GM12865 (cell line): Measurements from ENCODE around the gene SLC16A13.

Experiments
- DNase-seq: peaks from one replicate; pipeline ENCODE4 v3.0.0; 2010; ENCODE audit warnings: low read depth
- H3K4me3 ChIP-seq: 2 replicates; pipeline ENCODE4 v1.5.1; 2011; ENCODE audit warnings: mild to moderate bottlenecking, low read depth, low read length, control low read depth
- TF ChIP-seq, protein P1 (sequence below): IDR thresholded peaks from 2 replicates; pipeline ENCODE4 v1.5.1; 2011; ENCODE audit warnings: low read length, control low read depth, low read depth, inconsistent platforms; ENCODE audit not compliant: insufficient read depth; ENCODE audit errors: missing control alignments

The SLC16A13 gene

DNA sequence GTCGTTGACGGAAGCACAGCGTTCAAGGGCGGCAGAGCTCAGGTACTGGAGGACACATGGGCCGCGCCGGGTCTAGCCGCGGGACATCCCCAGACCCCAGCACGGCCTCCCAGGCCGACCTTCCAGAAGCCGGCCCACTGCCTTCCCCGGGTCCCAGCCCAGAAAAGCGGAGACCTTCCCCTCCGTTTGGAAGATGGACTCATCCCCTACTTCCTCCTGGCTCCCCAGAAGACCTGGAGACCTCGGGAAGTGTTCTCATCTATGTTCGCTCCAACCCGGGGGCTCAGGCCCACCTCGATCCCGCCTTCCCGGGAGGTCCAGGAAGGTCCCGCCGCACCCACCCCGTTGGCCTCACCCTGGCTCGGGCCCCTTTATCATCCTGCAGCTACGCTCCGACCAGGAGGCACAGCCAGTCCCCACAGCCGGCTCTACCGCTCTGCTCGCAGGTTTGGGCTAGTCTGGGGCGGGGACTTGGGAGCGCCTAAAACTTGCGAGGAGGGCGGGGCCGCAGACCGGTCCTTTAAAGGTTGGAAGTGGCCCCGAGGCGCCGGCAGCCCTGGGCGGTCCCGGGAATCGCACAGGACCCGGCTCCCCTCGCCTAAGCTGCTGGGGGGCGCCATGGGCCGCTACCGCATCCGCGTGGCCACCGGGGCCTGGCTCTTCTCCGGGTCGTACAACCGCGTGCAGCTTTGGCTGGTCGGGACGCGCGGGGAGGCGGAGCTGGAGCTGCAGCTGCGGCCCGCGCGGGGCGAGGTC is 40.1 kb upstream of the SLC16A13 start, which contains the start of gene ALOX12:
TSS of gene ALOX12 (plus strand) at position 550 of the 756 bp plus-strand sequence. CDS start at position 619, 69 bp downstream.
- DNase-seq: no peak
- TF ChIP-seq, protein P1, sequence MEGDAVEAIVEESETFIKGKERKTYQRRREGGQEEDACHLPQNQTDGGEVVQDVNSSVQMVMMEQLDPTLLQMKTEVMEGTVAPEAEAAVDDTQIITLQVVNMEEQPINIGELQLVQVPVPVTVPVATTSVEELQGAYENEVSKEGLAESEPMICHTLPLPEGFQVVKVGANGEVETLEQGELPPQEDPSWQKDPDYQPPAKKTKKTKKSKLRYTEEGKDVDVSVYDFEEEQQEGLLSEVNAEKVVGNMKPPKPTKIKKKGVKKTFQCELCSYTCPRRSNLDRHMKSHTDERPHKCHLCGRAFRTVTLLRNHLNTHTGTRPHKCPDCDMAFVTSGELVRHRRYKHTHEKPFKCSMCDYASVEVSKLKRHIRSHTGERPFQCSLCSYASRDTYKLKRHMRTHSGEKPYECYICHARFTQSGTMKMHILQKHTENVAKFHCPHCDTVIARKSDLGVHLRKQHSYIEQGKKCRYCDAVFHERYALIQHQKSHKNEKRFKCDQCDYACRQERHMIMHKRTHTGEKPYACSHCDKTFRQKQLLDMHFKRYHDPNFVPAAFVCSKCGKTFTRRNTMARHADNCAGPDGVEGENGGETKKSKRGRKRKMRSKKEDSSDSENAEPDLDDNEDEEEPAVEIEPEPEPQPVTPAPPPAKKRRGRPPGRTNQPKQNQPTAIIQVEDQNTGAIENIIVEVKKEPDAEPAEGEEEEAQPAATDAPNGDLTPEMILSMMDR: no peak
- no peak within 1 kb of the TSS for H3K4me3 ChIP-seq

DNA sequence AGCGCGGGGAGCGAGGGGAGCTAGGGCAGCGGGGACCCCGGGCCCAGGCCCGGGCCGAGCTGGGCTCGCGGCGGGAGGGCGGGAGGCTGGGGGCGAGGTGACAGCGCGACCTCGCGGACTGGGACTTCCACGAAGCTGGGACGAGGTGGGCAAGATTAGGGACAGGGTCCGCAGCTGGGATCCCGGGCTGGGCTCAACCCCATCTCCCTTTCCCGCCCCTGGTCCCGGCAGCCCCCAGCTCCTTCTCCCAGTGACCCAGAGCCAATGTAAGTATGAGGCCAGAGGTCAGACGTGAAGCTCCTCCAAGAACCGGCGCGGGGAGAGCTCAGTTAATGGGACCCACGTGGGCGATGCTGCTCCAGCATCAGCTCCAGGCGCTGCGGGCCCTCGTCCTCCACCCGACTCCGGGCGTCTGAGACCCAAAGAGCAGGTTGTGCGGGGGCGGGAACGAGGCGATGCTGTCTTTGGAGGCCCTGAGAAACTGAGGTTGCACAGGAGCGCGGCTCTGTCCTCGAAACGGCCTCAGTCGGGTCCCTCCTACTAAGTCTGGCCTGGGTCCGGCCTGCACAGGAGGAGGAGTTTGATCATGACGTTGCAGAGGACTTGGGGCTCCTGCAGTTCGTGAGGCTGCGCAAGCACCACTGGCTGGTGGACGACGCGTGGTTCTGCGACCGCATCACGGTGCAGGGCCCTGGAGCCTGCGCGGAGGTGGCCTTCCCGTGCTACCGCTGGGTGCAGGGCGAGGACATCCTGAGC is 39.4 kb upstream of the SLC16A13 start:
- TF ChIP-seq, protein P1: no peak
- no peak overlapping the region for H3K4me3 ChIP-seq
- no peak for DNase-seq

DNA sequence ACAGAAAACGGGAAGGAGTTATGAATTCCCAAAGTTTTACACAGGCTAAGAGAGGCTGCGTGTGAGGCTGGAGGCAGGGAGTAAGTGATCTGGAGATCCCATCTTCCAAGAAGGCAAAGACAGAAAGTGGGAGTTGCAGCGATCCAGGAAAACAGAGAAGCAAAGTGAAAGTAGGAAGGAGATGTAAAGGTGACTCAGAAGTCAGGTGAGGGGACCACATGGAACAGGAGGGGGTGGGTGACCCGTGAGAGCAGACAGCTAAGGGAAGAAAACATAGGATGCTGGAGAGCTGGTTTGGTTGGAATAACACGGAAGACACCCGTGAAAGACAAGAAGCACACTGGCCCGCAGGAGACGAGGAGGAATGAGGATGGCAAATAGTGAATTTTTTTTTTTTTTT is 38.6 kb upstream of the SLC16A13 start:
- no peak overlapping the region for H3K4me3 ChIP-seq
- TF ChIP-seq, protein P1: no peak
- DNase-seq: no peak

DNA sequence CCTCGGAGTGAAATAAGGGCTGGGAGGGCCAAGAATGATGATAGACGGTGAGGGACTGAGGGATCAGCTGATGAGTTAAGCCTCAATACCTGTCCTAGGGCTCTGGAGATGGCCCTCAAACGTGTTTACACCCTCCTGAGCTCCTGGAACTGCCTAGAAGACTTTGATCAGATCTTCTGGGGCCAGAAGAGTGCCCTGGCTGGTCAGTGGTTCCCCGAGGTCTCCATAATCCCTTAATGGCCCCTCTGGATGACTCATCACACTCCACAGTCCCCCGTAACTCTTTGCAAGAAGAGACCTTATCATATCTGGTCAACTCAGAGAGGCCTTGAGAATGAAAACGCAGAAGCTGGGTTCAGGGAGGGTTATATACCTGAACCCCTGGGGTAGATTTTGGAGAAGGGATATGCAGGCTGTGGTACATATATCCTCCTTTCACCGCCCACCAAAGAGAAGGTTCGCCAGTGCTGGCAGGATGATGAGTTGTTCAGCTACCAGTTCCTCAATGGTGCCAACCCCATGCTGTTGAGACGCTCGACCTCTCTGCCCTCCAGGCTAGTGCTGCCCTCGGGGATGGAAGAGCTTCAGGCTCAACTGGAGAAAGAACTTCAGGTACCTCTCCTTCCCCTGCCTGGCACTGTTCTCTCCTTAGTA is 36.8 kb upstream of the SLC16A13 start:
- no peak overlapping the region for H3K4me3 ChIP-seq
- DNase-seq: no peak
- TF ChIP-seq, protein P1: no peak

DNA sequence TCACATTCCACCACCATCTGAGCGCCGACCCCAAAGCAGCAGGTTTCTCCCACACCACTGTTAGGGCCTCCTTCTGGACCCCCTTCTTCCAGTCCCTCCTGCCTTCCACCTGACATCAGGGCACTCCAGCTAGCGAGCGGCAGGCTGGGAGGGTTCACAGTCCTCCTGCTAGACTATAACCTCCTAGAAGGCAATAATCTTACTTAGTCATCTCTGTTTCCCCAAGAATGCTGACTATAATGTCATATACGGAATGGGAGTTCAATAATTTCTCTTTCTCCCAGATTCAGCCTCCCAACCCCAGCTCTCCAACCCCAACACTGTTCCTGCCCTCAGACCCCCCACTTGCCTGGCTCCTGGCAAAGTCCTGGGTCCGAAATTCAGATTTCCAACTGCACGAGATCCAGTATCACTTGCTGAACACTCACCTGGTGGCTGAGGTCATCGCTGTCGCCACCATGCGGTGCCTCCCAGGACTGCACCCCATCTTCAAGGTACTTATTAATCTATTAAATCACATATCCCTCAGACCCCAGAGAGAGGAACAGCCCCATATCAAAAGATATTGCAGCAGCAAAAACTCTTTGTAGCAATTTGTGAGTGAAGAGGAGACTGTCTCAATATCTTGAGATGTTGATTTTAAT is 34.4 kb upstream of the SLC16A13 start:
- no peak overlapping the region for H3K4me3 ChIP-seq
- TF ChIP-seq, protein P1: peak; percentile 58
- DNase-seq: peak; percentile 64

DNA sequence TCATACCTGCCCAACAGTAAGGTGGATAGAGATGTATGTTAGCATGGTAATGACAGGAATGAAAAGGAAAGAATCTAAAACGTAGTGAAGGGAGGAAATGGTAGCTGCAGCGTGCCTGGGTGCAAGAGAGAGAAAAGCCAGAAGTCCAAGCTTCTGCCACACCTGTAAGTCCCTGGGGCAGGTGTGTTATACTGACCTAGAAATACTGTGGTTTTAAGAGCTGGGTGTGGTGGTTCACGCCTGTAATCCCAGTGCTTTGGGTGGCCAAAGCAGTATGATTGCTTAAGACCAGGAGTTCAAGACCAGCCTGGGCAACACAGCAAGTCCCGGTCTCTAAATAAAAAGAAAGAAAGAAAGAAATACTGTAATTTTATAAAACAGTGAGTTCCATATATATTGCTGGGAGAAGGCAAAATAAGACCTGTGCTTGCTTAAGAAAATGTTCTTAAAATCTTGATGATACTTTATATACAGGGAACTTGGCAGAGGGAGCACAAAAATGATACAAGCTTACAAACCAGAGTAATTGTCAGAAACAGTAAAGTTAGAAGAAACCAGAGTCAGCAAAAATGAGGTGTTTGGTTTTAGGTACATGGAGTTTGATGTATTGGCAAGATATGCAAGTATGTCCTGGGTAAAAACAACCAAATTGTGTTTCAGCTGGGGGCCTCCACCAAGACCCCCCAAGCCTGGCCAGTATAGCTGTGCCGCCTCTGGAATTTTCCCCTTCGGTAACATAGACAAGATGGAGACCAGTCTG is 33.3 kb upstream of the SLC16A13 start:
- H3K4me3 ChIP-seq: no peak overlapping the region
- no peak for DNase-seq
- TF ChIP-seq, protein P1: no peak
